Activated T-cell treated with anti-CD3 and anti-CD28 coated beads, Interleukin-2, amount 50 U/mL, for 4 hours (primary cell): Measurements from ENCODE around the gene WNT7A. TPM values are rescaled to one million over a fixed set of nuclear protein-coding genes. Genes with fewer than 3 reads are reported as not detected.

Experiments used
- ATAC-seq, 2 donors: fragments of 200-7000 bp; cut with Tn5 transposase; one replicate each; pipeline ENCODE4 v1.10.0; 2021
- DNase-seq: peaks from one replicate; pipeline ENCODE4 v3.0.0-alpha.2; 2020
- H3K27me3 Mint-ChIP-seq: one replicate; pipeline ENCODE4 v1.8.0; 2021; ENCODE audit warnings: low read depth, mixed read lengths
- H3K36me3 Mint-ChIP-seq: one replicate; pipeline ENCODE4 v1.8.0; 2022; ENCODE audit warnings: mixed read lengths; ENCODE audit not compliant: insufficient read depth
- H3K4me1 Mint-ChIP-seq: one replicate; pipeline ENCODE4 v1.8.0; 2021; ENCODE audit warnings: low read depth, mixed read lengths
- H3K4me3 Mint-ChIP-seq: one replicate; pipeline ENCODE4 v1.8.0; 2021; ENCODE audit warnings: mild to moderate bottlenecking, moderate library complexity, mixed read lengths
- H3K9me3 Mint-ChIP-seq: one replicate; pipeline ENCODE4 v1.8.0; 2021; ENCODE audit warnings: mixed read lengths
- total RNA-seq, 3 donors: library from RNA; stranded (reverse); gene quantifications; one replicate each; pipeline ENCODE4 v1.2.1, GENCODE V29; 2021

WNT7A gene
- total RNA-seq, 3 donors from 2014 or later, result 0.08 to 0.24 (median 0.10) TPM

DNA sequence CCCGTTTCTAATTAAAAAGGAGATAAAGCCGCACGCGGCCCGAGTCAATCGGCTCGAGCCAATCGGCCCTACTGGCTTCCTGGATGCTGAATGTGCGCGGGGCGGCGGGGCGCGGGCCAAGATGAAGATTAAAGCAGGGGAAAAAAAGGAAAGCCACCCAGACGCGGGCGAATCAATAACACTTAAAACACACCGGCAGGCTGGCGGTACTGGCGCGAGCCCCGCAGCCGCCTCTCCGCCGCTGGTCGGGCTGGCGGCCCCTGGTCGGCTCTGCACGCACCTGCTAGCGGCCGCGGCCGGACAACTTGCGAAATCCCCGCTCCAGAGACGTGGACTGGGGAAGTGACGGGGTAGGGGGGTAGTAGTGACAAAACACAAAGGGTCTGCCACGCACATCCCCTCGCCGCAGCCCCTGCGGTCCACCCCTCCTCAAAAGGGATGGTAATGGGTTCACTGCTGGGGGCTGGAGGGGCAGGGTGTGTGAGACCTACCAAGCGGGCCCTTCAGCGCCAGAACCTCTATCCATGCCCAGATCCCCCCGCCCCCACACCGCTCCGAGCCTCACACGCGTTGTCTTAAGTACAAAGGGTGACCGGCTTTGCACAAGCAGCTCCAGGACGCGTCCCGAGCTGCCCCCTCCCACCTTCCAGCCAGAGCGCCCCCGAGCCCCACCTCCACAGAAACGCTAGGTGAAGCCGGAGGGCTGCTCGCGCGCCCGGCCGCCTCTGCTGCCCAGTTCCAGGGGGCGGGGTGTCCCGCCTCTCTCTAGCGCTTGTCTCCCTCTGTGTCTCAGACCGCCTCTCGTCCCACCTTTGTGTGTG lies 1.4 kb downstream of the WNT7A start:
- H3K4me3 Mint-ChIP-seq, result peak overlapping the region; percentile 81
- H3K36me3 Mint-ChIP-seq, result peaks cover 5% of the 10 kb centered on the region
- H3K9me3 Mint-ChIP-seq, result no peaks in the 10 kb centered on the region
- peaks cover 23% of the 10 kb centered on the region for H3K27me3 Mint-ChIP-seq
- no peak for ATAC-seq
- no peak for DNase-seq
- H3K4me1 Mint-ChIP-seq, result peaks cover 12% of the 10 kb centered on the region

- H3K4me1 Mint-ChIP-seq, result peaks cover 12% of the 10 kb centered on the region
- peaks cover 8% of the 10 kb centered on the region for H3K36me3 Mint-ChIP-seq
- DNase-seq (no peak), ATAC-seq (no peak)
- H3K9me3 Mint-ChIP-seq, result no peaks in the 10 kb centered on the region
- H3K4me3 Mint-ChIP-seq, result peak overlapping the region; percentile 81
- H3K27me3 Mint-ChIP-seq, result peaks cover 20% of the 10 kb centered on the region
These were observed 2.0 kb downstream of the WNT7A start for GRCh38 chr3:13877911-13878280.

DNA sequence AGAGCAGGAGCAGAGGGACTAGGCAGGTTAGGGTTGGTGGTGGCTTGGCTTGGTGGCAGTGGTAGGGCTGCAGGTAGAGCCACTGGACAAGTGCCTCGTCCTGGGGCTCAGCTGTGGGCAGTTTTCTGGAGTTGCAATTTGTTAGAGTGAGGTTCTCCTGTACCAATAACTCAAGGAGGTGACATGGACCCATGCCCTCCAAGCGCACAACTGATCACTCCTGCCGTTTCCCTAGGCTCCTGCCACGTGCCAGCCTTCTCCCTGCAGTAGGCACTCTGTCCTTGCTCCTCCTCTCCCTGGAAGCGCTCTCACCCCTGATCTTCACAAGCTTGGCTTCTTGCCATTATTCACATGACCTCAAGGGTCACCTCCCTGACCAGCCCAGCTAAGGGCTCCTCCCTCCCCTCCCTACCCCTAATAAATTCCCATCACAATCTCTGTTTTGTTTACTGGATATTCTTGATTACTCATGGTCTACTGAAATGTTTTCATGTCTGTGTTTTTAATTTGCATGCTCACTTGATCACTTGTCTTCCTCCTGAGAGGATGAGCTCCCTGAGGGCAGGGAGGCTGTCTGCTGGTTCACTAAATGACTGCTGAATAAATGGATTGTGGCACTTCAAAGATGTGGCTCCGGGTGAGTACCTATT lies 3.3 kb downstream of the WNT7A start:
- no peak for ATAC-seq
- peaks cover 17% of the 10 kb centered on the region for H3K36me3 Mint-ChIP-seq
- no peak overlapping the region for H3K4me3 Mint-ChIP-seq
- no peak for DNase-seq
- peaks cover 16% of the 10 kb centered on the region for H3K4me1 Mint-ChIP-seq
- peaks cover 16% of the 10 kb centered on the region for H3K27me3 Mint-ChIP-seq
- H3K9me3 Mint-ChIP-seq, result no peaks in the 10 kb centered on the region

DNA sequence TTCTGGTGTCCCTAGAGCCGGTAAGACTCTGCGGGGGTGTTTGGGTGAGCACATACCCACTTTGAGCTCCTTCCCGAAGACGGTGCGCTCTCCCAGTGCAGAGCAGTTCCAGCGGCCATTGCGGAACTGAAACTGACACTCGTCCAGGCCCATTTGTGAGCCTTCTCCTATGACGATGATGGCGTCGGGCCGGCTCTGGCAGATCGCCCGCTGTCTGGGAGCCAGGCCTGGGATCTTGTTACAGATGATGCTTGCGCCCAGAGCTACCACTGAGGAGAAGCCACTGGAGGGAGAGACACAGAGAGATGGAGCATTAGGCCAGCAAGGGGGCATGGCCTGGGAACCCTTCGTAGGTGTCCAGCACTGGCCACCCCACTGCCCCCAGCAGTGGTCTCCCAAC lies 5.0 kb downstream of the WNT7A start:
- ATAC-seq (no peak), DNase-seq (no peak)
- peaks cover 8% of the 10 kb centered on the region for H3K27me3 Mint-ChIP-seq

GRCh38 chr3:13873818-13874217 lies 6.1 kb downstream of the WNT7A start:
- peaks cover 20% of the 10 kb centered on the region for H3K4me1 Mint-ChIP-seq
- H3K27me3 Mint-ChIP-seq, result peaks cover 8% of the 10 kb centered on the region
- DNase-seq, result no peak
- no peaks in the 10 kb centered on the region for H3K9me3 Mint-ChIP-seq
- no peak for ATAC-seq
- H3K4me3 Mint-ChIP-seq, result no peak overlapping the region
- H3K36me3 Mint-ChIP-seq, result peaks cover 18% of the 10 kb centered on the region

More for the DNA sequence above, 5.0 kb downstream of the WNT7A start:
- peaks cover 18% of the 10 kb centered on the region for H3K36me3 Mint-ChIP-seq
- peaks cover 17% of the 10 kb centered on the region for H3K4me1 Mint-ChIP-seq
- no peaks in the 10 kb centered on the region for H3K9me3 Mint-ChIP-seq
- no peak overlapping the region for H3K4me3 Mint-ChIP-seq

- peaks cover 18% of the 10 kb centered on the region for H3K36me3 Mint-ChIP-seq
- ATAC-seq (no peak), DNase-seq (no peak)
- peaks cover 27% of the 10 kb centered on the region for H3K4me1 Mint-ChIP-seq
- H3K9me3 Mint-ChIP-seq, result no peaks in the 10 kb centered on the region
- no peak overlapping the region for H3K4me3 Mint-ChIP-seq
- H3K27me3 Mint-ChIP-seq, result no peaks in the 10 kb centered on the region
These were observed 7.4 kb downstream of the WNT7A start for GRCh38 chr3:13872451-13872850.

- ATAC-seq (no peak), DNase-seq (no peak)
- peaks cover 18% of the 10 kb centered on the region for H3K36me3 Mint-ChIP-seq
- peaks cover 33% of the 10 kb centered on the region for H3K4me1 Mint-ChIP-seq
- H3K4me3 Mint-ChIP-seq, result no peak overlapping the region
- no peaks in the 10 kb centered on the region for H3K9me3 Mint-ChIP-seq
- no peaks in the 10 kb centered on the region for H3K27me3 Mint-ChIP-seq
These were observed 8.1 kb downstream of the WNT7A start for GRCh38 chr3:13871791-13872190.

- DNase-seq (no peak), ATAC-seq (no peak)
- Mint-ChIP-seq H3K4me3 (no peak overlapping the region), H3K9me3 (no peaks in the 10 kb centered on the region), H3K27me3 (no peaks in the 10 kb centered on the region), H3K36me3 (peaks cover 18% of the 10 kb centered on the region), H3K4me1 (peaks cover 42% of the 10 kb centered on the region)
These were observed 9.0 kb downstream of the WNT7A start for GRCh38 chr3:13870902-13871301.

GRCh38 chr3:13869761-13870343 lies 10.0 kb downstream of the WNT7A start:
- Mint-ChIP-seq H3K27me3 (no peaks in the 10 kb centered on the region), H3K4me1 (peaks cover 53% of the 10 kb centered on the region), H3K36me3 (peaks cover 18% of the 10 kb centered on the region), H3K9me3 (no peaks in the 10 kb centered on the region), H3K4me3 (no peak overlapping the region)
- no peak for DNase-seq
- ATAC-seq, result no peak

GRCh38 chr3:13868844-13869724 lies 10.8 kb downstream of the WNT7A start:
- Mint-ChIP-seq H3K4me3 (no peak overlapping the region), H3K9me3 (no peaks in the 10 kb centered on the region), H3K27me3 (no peaks in the 10 kb centered on the region), H3K4me1 (peaks cover 59% of the 10 kb centered on the region), H3K36me3 (peaks cover 16% of the 10 kb centered on the region)
- DNase-seq, result no peak
- no peak for ATAC-seq

- H3K27me3 Mint-ChIP-seq, result no peaks in the 10 kb centered on the region
- peaks cover 10% of the 10 kb centered on the region for H3K36me3 Mint-ChIP-seq
- peaks cover 64% of the 10 kb centered on the region for H3K4me1 Mint-ChIP-seq
- no peak overlapping the region for H3K4me3 Mint-ChIP-seq
- no peaks in the 10 kb centered on the region for H3K9me3 Mint-ChIP-seq
- no peak for DNase-seq
- ATAC-seq, result no peak
These were observed 12.1 kb downstream of the WNT7A start for GRCh38 chr3:13867732-13868131.

- Mint-ChIP-seq H3K4me3 (peak overlapping the region; percentile 40), H3K27me3 (no peaks in the 10 kb centered on the region), H3K4me1 (peaks cover 62% of the 10 kb centered on the region), H3K9me3 (no peaks in the 10 kb centered on the region), H3K36me3 (peaks cover 2% of the 10 kb centered on the region)
- ATAC-seq (peak; percentile 75 to 80), DNase-seq (peak; percentile 32)
These were observed 13.6 kb downstream of the WNT7A start for GRCh38 chr3:13866041-13866965.

GRCh38 chr3:13865581-13865980 lies 14.3 kb downstream of the WNT7A start:
- no peak overlapping the region for H3K4me3 Mint-ChIP-seq
- DNase-seq (no peak), ATAC-seq (no peak)
- no peaks in the 10 kb centered on the region for H3K9me3 Mint-ChIP-seq
- peaks cover 2% of the 10 kb centered on the region for H3K36me3 Mint-ChIP-seq
- H3K27me3 Mint-ChIP-seq, result no peaks in the 10 kb centered on the region
- peaks cover 62% of the 10 kb centered on the region for H3K4me1 Mint-ChIP-seq
